Hematopoietic multipotent progenitor cell treated with erythropoietin and hydrocortisone succinate and interleukin-3 and kit ligand, for 6 days (in vitro differentiated cells): Measurements from ENCODE around the gene DYRK1A.
"Not testable (repeated sequence)": the region's sequence is repeated elsewhere in the genome, so short reads cannot be mapped to it uniquely, and the experiment has no call there.

Source experiments
- DNase-seq: peaks from one replicate; pipeline ENCODE4 v3.0.0-alpha.2; 2015

DYRK1A gene

DNA sequence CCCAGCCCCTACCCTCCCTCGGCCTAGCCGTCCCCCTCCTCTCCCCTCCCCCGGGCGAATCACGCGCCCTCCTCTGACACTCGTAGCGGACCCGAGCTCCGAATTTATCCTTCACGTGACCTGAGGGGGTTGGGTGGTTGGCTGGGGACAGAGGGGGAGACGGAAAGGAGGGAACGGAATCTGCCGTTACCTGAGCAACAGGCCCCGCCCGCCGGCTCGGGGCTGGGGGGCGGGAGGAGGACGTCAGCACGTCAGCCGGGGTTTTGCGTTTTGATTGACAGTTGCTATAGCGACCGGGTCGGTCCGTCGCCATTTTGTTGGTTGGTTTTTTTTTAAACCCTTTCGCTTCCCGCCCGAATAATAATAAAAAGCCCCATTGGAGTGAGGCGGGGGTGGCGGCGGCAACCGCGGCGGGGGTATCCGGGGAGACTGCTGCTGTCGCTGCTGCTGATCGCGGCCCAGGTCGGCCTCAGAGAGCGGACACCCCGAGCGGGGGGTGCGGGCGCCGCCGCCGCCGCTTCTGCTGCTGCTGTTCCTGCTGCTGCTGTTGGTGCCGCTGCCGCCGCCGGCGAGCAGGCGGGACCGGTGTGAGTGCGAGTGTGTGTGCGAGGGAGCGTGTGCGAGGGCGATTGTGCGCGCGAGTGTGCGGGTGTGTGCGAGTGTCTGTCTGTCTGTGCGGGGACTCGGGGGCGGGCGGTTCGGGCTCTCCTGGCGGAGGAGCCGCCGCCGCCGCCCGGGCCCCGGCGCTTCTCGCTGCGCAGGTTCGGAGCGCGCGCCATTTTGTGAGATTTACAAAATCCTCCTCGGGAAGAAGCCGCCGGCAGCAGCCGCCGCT is at the start of gene DYRK1A:
DYRK1A (plus strand) TSS at position 292 of the 835 bp plus-strand sequence. CDS start 53,602 bp downstream, outside the sequence.
- peak; percentile 99 for DNase-seq

DNA sequence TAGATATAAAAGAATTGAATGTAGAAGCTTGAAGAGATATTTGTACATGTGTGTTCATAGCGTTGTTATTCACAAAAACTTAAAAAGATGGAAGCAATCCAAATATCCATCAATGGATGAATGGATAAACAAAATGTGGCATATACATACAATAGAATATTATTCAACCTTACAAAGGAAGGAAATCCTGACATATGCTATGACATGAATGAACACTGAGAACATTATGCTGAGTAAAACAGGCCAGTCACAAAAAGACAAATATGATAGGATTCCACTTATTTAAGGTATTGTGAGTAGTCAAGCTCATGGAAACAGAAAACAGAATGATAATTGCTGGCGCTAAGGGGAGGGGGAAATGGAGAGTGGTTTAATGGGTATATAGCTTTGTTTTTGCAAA is 47.0 kb upstream of the DYRK1A start:
- DNase-seq = no peak

DNA sequence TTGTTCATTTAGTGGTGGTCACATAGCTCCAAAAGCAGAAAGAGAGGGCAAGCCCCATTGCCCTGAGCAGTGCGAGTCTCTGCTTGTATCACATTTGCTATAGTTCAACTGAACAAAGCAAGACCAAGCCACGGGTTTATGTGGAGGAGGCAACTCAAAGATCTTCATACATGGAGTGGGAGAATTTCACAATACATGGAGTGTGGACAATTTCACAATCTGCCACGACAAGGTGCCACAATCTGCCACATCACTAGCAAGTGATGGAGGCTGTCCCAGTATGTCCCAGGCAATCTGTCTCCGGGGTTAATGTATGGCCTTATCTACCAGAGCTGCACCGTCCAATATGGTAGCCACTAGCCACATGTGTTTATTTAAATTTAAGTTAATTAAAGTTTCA is 44.5 kb upstream of the DYRK1A start:
- no peak for DNase-seq

DNA sequence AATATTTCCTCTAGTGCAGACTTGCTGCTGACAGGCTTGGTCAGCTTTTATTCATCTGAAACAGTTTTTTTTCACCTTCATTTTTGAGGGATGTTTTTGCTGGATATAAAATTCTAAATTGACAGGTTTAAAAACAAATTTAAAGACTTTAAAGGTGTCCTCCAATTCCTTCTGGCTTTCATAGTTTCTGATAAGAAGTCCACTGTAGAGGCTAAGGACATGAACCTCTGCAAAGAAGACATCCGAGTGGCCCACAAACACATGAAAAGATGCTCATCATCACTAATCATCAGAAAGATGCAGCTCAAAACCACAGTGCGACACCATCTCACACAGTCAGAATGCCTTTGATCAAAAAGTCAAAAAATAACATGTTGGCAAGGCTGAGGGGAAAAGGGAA is 42.0 kb upstream of the DYRK1A start:
- DNase-seq = no peak

DNA sequence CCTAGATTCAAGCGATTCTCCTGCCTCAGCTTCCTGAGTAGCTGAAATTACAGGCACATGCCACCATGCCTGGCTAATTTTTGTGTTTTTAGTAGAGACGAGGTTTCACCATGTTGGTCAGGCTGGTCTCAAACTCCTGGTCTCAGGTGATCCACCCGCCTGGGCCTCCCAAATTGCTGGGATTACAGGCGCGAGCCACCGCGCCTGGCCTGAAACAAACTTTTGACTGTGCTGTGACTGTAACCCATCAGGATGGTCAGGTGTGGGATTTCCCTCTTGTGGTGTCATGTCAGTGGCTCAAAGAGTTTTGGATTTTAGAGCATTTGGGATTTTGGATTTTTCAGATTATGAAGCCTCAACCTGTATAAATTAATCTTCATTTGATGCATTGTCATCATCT is 38.4 kb upstream of the DYRK1A start:
- DNase-seq = not testable (repeated sequence)

DNA sequence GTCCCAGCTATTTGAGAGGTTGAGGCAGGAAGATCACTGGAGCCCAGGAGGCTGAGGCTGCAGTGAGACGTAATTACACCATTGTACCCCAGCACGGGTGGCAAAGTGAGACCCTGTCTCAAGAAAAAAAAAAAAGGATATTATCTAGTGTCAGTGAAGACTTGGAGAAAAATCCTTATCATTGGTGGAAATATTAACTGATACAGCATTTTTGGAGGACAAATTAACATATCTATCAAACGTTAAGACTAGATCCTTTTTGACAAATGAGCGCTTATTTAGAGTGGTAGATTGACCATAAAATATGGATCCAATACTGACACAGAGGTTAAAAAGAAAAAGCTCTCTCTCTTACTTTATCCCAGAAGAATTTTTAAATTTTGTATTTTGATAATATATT is 35.2 kb upstream of the DYRK1A start:
- no peak for DNase-seq

DNA sequence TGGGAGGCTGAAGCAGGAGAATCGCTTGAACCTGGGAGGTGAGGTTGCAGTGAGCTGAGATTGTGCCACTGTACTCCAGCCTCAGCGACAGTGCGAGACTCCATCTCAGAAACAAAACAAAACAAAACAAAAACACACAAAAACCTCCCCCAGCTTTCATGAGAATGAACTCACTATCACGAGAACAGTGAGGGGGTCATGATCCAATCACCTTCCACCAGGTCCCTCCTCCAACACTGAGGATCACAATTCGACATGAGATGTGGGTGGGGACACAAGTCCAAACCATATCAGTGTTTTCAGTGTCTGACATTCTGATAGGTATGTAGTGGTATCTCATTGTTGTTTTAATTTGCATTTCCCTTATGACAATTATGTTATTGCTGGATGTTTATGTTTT is 31.5 kb upstream of the DYRK1A start:
- DNase-seq = no peak

DNA sequence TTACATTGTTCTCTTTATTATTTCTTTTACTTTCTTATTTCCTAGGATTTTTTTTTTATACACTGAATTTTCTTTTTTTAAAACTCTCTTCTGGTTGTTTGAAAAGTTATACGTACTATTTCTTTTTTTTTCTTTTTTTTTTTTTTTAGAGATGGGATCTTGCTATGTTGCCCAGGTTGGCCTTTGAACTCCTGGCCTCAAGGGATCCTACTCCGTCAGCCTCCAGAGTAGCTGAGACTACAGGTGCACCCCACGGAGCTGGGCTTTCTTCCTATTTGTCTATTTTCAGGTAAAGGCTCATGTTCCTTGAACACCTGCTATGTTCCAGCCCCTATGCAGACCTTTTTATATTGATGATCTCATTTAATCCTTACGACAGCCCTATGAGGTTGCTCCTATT is 29.4 kb upstream of the DYRK1A start:
- no peak for DNase-seq

DNA sequence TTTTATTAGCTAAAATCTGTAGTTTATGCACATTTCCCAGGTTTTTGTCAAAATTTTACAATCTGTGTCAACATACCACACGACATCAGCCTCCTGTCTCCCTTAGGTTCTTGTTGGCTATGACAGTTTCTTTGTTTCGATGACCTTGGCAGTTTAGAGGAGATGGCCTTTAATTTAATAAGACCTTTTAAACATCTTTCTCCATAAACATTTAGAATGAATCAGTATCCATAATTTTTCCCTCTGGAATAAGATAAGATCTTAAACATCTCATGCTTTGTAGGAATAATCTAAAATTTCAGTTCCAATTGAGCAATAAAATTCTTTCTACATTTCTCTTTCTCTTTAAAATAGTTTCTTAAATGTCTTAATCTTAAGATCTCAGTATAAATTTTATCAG is 28.7 kb upstream of the DYRK1A start:
- DNase-seq = no peak

DNA sequence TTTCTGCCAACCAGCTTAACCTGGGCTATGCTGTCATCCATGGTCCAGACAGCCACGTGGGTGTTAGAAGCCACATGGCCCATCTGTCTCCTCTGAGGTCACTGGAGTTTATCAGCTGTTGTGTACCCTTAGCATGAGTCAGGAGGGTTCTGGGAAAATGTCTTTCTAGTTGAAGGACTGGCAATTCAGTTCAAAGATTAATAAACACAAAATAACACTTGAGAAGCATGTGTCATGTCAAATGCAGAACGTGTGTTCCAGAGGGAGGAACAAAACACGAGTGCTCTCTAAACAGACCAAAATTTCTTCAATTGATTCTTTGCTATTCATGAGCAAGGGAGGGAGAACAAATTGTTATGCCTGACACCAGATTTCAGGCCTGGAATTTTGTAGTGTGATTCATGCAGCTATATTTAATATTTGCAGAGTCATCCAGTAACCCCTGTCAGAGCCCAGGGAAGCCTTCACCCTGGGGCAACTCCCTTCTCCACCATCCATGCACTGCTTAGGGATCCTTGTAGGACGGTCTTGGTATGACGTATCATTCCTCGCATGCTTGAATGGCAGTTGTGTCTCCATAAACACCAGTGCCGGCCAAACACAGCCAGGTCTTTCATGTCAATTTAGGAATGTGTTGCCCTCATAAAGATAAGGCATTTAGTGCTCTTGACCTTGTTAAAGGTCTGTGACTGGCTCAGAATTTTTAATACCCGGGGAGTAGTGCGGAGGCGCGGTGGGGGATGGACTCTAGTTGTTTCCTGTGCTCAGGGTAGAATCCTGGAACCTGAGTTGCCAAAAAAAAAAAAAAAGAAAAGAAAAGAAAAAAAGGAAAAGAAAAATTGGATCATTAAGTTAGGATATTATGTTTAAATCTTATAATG is 27.7 kb upstream of the DYRK1A start:
- peak; percentile 13 for DNase-seq

DNA sequence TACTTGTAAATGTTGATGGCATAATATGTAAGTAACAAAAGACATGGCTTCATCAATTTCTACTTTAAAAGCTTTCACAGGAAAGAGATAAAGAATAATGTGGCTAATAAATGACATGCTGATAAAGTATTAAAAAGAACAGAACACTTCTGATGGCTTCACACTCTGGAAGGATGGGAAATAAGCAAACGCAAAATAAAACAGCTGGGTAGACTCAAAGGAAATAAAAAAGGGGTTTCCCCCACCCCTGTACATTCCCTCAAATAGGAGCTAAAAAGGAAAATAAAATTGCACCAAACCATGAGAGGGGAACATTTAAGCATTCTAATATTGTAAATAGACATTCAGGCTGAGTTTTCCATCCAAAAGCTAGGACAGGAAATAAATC is 27.0 kb upstream of the DYRK1A start:
- DNase-seq = no peak

DNA sequence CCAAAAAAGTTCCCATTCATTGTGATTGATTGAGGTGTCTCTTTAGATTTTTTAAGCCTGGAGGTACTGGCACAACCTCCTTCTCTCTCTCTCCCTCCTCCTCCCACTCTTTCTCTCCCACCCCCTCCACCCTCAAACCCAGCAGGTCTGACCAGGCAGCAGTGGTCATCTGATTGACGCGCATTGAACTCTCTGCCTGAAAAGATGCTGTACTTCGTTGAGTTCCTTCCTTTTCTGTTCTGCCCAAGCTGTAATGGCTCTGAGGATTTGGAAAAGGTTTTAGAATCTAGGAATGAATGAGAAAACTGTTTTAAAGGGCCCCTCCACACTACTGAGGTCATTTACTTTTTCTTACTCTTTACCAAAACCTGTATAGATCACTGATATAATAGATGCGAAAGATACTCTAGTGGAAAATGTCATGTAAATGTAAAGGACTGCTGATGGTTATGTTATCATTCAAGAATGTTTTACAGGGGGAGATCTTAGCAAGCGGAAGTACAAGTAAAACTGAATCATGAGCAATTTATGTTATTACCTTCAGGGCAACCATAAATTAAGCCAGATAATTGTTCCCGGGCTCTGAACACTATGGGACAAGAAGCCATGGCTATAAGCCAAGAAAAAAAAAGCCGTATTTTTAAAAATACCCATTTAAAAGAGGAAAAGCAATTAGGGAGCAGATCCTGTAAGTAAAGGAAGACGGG is 25.2 kb upstream of the DYRK1A start:
- no peak for DNase-seq

DNA sequence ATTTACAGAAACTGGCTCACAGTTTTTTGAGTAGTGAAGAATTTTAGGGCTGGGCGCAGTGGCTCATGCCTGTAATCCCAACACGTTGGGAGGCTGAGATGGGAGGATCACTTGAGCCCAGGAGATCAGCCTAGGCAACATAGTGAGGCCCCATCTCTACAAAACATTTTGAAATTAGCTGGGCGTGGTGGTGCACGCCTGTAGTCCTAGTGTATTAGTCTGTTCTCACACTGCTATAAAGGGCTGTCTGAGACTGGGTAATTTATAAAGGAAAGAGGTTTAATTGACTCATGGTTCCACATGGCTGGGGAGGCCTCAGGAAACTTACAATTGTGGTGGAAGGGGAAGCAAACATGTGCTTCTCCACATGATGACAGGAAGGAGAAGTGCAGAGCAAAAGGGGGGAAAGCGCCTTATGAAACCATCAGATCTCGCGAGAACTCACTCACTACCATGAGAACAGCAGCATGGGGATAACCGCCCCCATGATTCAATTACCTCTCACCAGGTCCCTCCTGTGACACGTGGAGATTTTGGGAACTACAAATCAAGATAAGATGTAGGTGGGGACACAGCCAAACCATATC is 24.4 kb upstream of the DYRK1A start:
- DNase-seq = no peak

DNA sequence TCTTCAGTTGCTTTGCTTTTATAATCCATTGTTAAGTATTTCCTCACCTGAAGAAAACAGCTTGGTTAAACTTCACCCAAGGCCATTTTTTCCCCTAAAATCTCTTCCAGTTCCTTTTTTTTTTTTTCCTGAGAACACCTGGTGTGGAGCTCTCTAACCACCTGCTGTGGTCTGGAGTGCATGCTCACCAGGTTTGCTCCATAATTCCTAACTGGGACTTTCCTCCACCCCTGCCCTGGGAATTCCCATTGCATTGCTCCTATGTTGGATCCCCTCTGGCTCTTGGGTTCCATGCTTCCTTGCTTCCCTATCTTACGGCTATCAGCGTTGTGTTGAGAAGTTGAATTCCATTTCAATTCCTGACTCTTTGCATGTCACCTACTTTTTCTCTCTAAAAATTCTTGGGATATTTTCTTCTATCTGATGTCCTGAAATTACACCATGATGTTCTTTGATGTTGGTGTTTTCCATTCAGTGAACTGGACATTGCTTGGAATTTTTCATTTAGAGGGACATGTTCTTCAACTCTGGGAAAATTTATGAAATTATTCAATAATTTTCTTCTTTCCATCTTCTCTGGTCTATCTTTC is 19.6 kb upstream of the DYRK1A start:
- DNase-seq = no peak

DNA sequence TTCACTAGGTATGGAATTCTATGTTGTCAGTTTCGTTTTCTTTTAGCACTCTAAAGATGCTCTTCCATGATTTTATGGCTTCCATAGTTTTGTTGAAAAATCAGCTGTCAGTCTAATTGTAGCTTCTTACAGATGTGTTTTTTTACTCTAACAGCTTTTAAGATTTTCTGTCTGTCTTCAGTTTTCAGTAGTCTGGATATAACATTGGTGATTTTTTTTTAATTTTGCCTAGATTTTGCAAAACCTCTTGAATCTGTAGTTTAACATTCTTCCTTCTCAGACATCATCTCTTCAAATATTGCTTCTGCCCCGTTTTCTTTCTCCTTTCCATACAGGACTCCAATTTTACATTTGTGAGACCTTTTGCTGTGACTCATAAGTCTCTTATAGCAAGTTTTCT is 17.9 kb upstream of the DYRK1A start:
- peak; percentile 67 for DNase-seq

DNA sequence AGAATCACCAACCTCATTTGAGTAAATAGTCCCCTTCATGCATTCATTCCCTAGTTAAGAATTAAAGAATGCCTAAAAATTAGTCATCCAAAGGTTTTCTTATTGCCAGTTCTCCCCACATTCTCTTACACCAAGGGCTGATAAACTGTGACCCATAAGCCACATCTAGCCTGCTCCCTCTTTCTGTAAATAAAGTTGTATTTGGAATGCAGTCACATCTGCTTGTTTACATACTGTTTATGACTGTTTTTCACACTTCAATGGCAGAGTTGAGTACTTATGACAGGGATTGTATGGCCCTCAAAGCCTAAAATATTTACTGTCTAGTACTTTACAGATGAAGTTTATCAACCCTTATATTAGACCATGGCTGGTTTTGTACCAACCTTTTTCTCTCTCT is 16.1 kb upstream of the DYRK1A start:
- no peak for DNase-seq

DNA sequence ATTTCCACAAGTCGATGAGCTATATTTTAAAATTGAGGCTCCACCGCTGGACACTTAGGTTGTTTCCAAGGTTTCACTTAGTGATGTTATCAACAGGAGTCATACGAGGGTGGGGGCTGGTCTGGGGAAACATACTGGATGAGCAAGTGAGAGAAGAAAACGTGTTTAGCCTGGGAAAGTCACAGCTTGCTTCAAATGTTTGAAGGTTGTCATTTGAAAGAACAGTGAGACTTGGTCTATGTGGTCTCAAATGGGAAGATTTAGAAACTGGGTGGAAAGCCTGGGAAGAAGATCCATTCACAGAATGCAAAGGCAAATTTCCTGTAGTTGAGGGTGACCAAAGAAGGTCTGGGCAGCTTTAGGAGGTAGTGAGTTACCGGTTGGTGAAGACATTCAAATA is 9.9 kb upstream of the DYRK1A start:
- peak; percentile 33 for DNase-seq

DNA sequence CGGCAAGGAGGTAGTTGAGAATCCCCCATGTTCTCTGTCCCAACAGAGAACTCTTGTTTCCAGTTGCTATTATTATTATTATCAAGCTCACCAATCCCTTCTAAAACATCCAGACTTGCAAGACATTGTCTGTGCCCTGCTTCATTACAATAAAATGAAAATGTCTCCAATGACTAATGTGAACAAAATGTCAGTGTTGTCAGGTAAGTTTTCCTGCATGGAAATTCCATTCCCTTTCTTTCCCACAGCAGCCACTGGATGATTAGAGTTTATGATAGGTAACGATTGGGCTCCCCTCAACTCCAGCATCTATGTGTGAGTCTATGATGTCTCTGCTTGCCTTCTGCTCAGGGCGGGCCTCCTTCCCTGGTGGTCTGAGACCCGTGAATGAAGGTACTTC is 8.9 kb upstream of the DYRK1A start:
- DNase-seq = no peak

DNA sequence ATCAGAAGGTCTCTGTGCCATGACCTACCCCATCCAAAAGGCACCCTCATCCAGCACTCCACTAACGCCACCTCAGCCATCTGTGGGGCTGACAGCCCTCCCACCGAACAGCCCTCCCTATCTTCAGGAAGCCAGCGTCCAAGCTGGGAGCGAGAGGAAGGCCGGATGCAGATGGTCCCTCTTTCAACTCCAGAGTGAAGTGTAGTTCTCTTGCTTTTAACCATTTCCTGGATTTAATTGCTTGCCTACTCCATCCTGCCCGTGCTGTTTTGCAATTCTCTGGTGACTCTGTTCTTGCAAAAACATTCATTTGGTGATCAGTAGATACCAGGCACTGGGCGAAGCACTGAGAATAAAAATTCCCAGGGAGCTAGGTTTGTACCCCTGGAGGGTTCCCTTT is 8.2 kb upstream of the DYRK1A start:
- DNase-seq = peak; percentile 67

DNA sequence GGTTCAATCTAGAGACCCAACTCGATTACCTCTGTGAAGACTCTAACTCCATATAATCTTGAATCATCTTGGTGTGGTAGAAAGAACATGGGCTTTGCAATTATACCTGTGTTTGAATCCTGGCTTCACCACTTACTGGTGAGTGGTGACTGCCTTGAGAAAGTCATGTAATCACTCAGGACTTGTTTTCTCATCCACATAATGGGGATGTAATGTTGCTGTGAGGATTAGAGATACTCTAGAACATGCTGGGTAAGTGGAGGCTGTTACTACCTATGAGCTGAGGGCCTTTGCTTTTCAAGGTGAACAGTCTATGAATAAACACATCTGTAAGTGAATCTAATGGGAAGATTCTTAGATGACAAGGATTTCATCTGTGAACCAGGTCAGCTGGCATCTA is 2.6 kb upstream of the DYRK1A start:
- DNase-seq = no peak

DNA sequence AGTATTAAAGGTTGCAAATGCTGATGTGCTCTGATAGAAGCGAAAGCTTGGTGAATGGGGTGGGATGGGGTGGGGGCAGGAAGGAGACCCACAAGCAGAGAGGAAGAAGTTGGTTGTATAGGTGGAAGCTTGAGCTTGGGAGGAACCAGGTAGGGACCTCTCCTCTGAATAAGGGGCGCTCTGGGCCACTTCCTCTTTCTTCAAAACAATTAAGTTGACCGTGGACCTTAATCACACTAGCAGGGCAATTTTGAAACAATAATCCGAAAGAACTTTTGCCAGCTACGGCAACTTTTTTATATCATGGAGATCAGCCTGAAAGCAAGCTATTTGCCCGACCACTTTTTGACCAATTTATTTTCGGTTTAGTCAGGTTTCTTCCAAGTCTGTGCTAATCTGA is 1.9 kb upstream of the DYRK1A start:
- peak; percentile 68 for DNase-seq
